H1 (cell line): Measurements from ENCODE around the gene OR52W1. TPM values are rescaled to one million over a fixed set of nuclear protein-coding genes. Genes with fewer than 3 reads are reported as not detected.

Experiments
- CTCF ChIA-PET: fragments of 300-600 bp; sonication (Branson Sonifier 250); formaldehyde crosslinking; loops from one replicate; lab custom pipeline; 2021; ENCODE audit not compliant: partially characterized antibody; lab: Charles Lee
- POLR2A ChIA-PET: fragments of 300-600 bp; sonication (Branson Sonifier 250); formaldehyde crosslinking; loops from one replicate; lab custom pipeline; 2021; ENCODE audit warnings: inconsistent platforms; ENCODE audit not compliant: partially characterized antibody; lab: Charles Lee
- DNase-seq, 2 experiments: peaks; one replicate each; pipeline versions ENCODE4 v3.0.0 to v3.0.0-alpha.2; 2010 to 2022; ENCODE audit warnings: low spot score in 2 of 2, low read depth in 1 of 2, mixed read lengths in 1 of 2
- FAIRE-seq: peaks from 2 replicates; lab custom pipeline; 2011; peaks lifted over from hg19 to GRCh38; lab: Jason Lieb, UNC
- H2AFZ ChIP-seq: 2 replicates; pipeline ENCODE4 v1.8.1; 2012; ENCODE audit warnings: low read length, inconsistent platforms
- H2AK5ac ChIP-seq: 2 replicates; pipeline ENCODE4 v1.6.1; 2013; ENCODE audit warnings: low read depth, low read length
- H2BK120ac ChIP-seq: replicated peaks from 2 replicates; pipeline ENCODE3; 2013; ENCODE audit warnings: low read depth, low read length, inconsistent platforms
- H2BK12ac ChIP-seq: 2 replicates; pipeline ENCODE4 v1.6.1; 2013; ENCODE audit warnings: low read depth, low read length
- H2BK15ac ChIP-seq: 2 replicates; pipeline ENCODE4 v1.6.1; 2013; ENCODE audit warnings: low read length
- H2BK20ac ChIP-seq: 2 replicates; pipeline ENCODE4 v1.6.1; 2013; ENCODE audit warnings: low read length
- H2BK5ac ChIP-seq: 2 replicates; pipeline ENCODE4 v1.6.1; 2013; ENCODE audit warnings: low read depth, low read length
- H3K14ac ChIP-seq: 2 replicates; pipeline ENCODE4 v1.6.1; 2013; ENCODE audit warnings: inconsistent platforms; ENCODE audit not compliant: insufficient read length
- H3K18ac ChIP-seq: 2 replicates; pipeline ENCODE4 v1.6.1; 2013; ENCODE audit warnings: low read length; ENCODE audit errors: extremely low read depth
- H3K23ac ChIP-seq: 2 replicates; pipeline ENCODE4 v1.6.1; 2013; ENCODE audit warnings: inconsistent platforms; ENCODE audit not compliant: insufficient read length
- H3K23me2 ChIP-seq: 2 replicates; pipeline ENCODE4 v1.6.1; 2013; ENCODE audit warnings: low read depth, low read length
- H3K27ac ChIP-seq: 2 replicates; pipeline ENCODE4 v1.6.1; 2011; ENCODE audit warnings: low read depth, low read length, inconsistent platforms
- H3K27me3 ChIP-seq, 4 experiments: replicated peaks in 1 of 4; 1 replicate in 1 of 4; 2 replicates in 3 of 4; pipeline versions ENCODE4 v1.6.1 to v1.8.1; 2011 to 2013; ENCODE audit warnings: low read length in 3 of 4, mild to moderate bottlenecking in 3 of 4, inconsistent platforms in 2 of 4, mixed read lengths in 2 of 4, moderate library complexity in 1 of 4; ENCODE audit not compliant: control insufficient read depth in 3 of 4, insufficient read depth in 3 of 4; ENCODE audit errors: extremely low read depth in 1 of 4
- H3K36me3 ChIP-seq, 4 experiments: 2 replicates each; pipeline versions ENCODE4 v1.6.1 to v1.8.1; 2011 to 2013; ENCODE audit warnings: mild to moderate bottlenecking in 4 of 4, low read length in 3 of 4, moderate library complexity in 2 of 4, control low read depth in 1 of 4, inconsistent platforms in 1 of 4; ENCODE audit not compliant: insufficient read depth in 4 of 4, control insufficient read depth in 2 of 4
- H3K4ac ChIP-seq: replicated peaks from 2 replicates; pipeline ENCODE3; 2013; ENCODE audit warnings: low read length, low read depth, mixed read lengths, inconsistent platforms; ENCODE audit not compliant: insufficient read length
- H3K4me1 ChIP-seq, 4 experiments: replicated peaks in 1 of 4; 1 replicate in 1 of 4; 2 replicates in 3 of 4; pipeline versions ENCODE4 v1.6.1 to v1.8.1; 2011 to 2013; ENCODE audit warnings: low read length in 3 of 4, inconsistent platforms in 2 of 4, mixed read lengths in 1 of 4; ENCODE audit not compliant: insufficient read depth in 4 of 4, control insufficient read depth in 3 of 4
- H3K4me2 ChIP-seq, 2 experiments: 2 replicates each; pipeline versions ENCODE4 v1.6.1 to v1.8.1; 2011 to 2013; ENCODE audit warnings: low read depth in 2 of 2, low read length in 2 of 2, control low read depth in 1 of 2, inconsistent platforms in 1 of 2, mild to moderate bottlenecking in 1 of 2; ENCODE audit not compliant: insufficient read depth in 1 of 2
- H3K4me3 ChIP-seq, 4 experiments: fragments of 200-600, 300-600 bp in 1 of 4; sonication (generic), shearing (Covaris generic), sonication (Bioruptor Twin) in 1 of 4; 2 replicates each; pipeline versions ENCODE4 v1.5.1 to v1.8.1; 2011 to 2016; ENCODE audit warnings: low read length in 4 of 4, low read depth in 3 of 4, control low read depth in 2 of 4, inconsistent platforms in 2 of 4, mild to moderate bottlenecking in 2 of 4, mixed read lengths in 1 of 4, moderate library complexity in 1 of 4; ENCODE audit not compliant: insufficient read depth in 2 of 4; ENCODE audit errors: extremely low read depth in 1 of 4
- H3K56ac ChIP-seq: replicated peaks from 2 replicates; pipeline ENCODE3; 2013; ENCODE audit warnings: low read depth, mild to moderate bottlenecking, mixed read lengths, low read length, inconsistent platforms; ENCODE audit not compliant: insufficient read length
- H3K79me1 ChIP-seq: 2 replicates; pipeline ENCODE4 v1.6.1; 2013; ENCODE audit warnings: low read depth, low read length, control low read depth
- H3K79me2 ChIP-seq, 2 experiments: 2 replicates each; pipeline versions ENCODE4 v1.6.1 to v1.8.1; 2012 to 2013; ENCODE audit warnings: low read length in 2 of 2, mild to moderate bottlenecking in 2 of 2, inconsistent platforms in 1 of 2; ENCODE audit not compliant: insufficient read depth in 2 of 2, control insufficient read depth in 1 of 2
- H3K9ac ChIP-seq, 4 experiments: replicated peaks in 1 of 4; 1 replicate in 1 of 4; 2 replicates in 3 of 4; pipeline versions ENCODE4 v1.6.1 to v1.8.1; 2011 to 2013; ENCODE audit warnings: low read depth in 3 of 4, low read length in 3 of 4, control low read depth in 2 of 4, mild to moderate bottlenecking in 2 of 4, moderate library complexity in 2 of 4, inconsistent platforms in 1 of 4; ENCODE audit errors: extremely low read depth in 1 of 4
- H3K9me3 ChIP-seq, 2 experiments: 2 replicates each; pipeline versions ENCODE4 v1.6.1 to v1.8.1; 2012 to 2013; ENCODE audit warnings: mild to moderate bottlenecking in 2 of 2, moderate library complexity in 2 of 2, control low read depth in 1 of 2, inconsistent platforms in 1 of 2, low read depth in 1 of 2, low read length in 1 of 2, mixed read lengths in 1 of 2; ENCODE audit not compliant: insufficient read depth in 2 of 2
- H4K20me1 ChIP-seq, 2 experiments: replicated peaks in 1 of 2; 2 replicates each; pipeline versions ENCODE3 to v1.8.1; 2011 to 2013; ENCODE audit warnings: inconsistent platforms in 2 of 2, low read length in 2 of 2, mild to moderate bottlenecking in 1 of 2; ENCODE audit not compliant: insufficient read depth in 2 of 2, control insufficient read depth in 1 of 2
- H4K5ac ChIP-seq: 2 replicates; pipeline ENCODE4 v1.6.1; 2013; ENCODE audit warnings: low read length, low read depth, mixed read lengths, inconsistent platforms; ENCODE audit not compliant: insufficient read length
- H4K8ac ChIP-seq: 2 replicates; pipeline ENCODE4 v1.8.0; 2013; ENCODE audit warnings: mild to moderate bottlenecking, moderate library complexity, low read length, inconsistent platforms; ENCODE audit not compliant: insufficient read depth; ENCODE audit errors: extremely low read depth
- H4K91ac ChIP-seq: replicated peaks from 2 replicates; pipeline ENCODE3; 2013; ENCODE audit warnings: low read length, mixed read lengths, inconsistent platforms; ENCODE audit not compliant: insufficient read length
- BACH1 ChIP-seq: IDR thresholded peaks from 2 replicates; pipeline ENCODE4 v1.6.1; 2012; ENCODE audit warnings: low read length, improper control_type of control experiment
- CBX5 ChIP-seq: fragments of 300-800, 300-1000 bp; sonication (generic); IDR thresholded peaks from 2 replicates; pipeline ENCODE4 v1.7.1; 2016; ENCODE audit warnings: antibody characterized with exemption, low read length, low read depth
- CTCF ChIP-seq, 3 experiments: IDR thresholded peaks; 1 replicate in 2 of 3; 2 replicates in 1 of 3; pipeline versions ENCODE4 v1.5.1 to v1.6.1; 2011; ENCODE audit warnings: low read length in 3 of 3, mild to moderate bottlenecking in 3 of 3, inconsistent platforms in 2 of 3, low read depth in 1 of 3, moderate library complexity in 1 of 3; ENCODE audit not compliant: insufficient read depth in 1 of 3; ENCODE audit errors: control extremely low read depth in 1 of 3
- HDAC6 ChIP-seq: IDR thresholded peaks from one replicate; pipeline ENCODE4 v1.7.1; 2012; ENCODE audit warnings: low read depth, mild to moderate bottlenecking, inconsistent platforms, low read length, moderate library complexity
- KDM5A ChIP-seq: fragments of 200-600 bp; IDR thresholded peaks from 2 replicates; pipeline ENCODE4 v1.7.1; 2012; ENCODE audit warnings: mild to moderate bottlenecking, low read length, inconsistent platforms, mixed read lengths
- MAFK ChIP-seq: IDR thresholded peaks from 2 replicates; pipeline ENCODE4 v1.6.1; 2012; ENCODE audit warnings: low read depth, mild to moderate bottlenecking, improper control_type of control experiment, low read length
- POLR2AphosphoS5 ChIP-seq: IDR thresholded peaks from 2 replicates; pipeline ENCODE4 v1.6.1; 2011; ENCODE audit warnings: low read depth, low read length
- RXRA ChIP-seq: IDR thresholded peaks from 2 replicates; pipeline ENCODE4 v1.6.1; 2011; ENCODE audit warnings: low read depth, mild to moderate bottlenecking, low read length, moderate library complexity; ENCODE audit not compliant: insufficient read depth
- SIN3A ChIP-seq, 2 experiments: IDR thresholded peaks in 1 of 2; conservative IDR thresholded peaks in 1 of 2; 2 replicates each; pipeline ENCODE4 v1.6.1; 2011 to 2012; ENCODE audit warnings: low read length in 2 of 2, improper control_type of control experiment in 1 of 2, low read depth in 1 of 2, mild to moderate bottlenecking in 1 of 2
- SP4 ChIP-seq: IDR thresholded peaks from 2 replicates; pipeline ENCODE4 v1.6.1; 2012; ENCODE audit warnings: low read length, inconsistent platforms
- TCF12 ChIP-seq: IDR thresholded peaks from 2 replicates; pipeline ENCODE4 v1.6.1; 2011; ENCODE audit warnings: low read depth, mild to moderate bottlenecking, low read length
- WGBS, 2 experiments: shearing (Covaris generic) in 1 of 2; methylation state at CpG; one replicate each; pipeline versions ENCODE4 v1.1.6 to v1.1.7; 2013 to 2015; ENCODE audit warnings: low lambda C conversion rate in 2 of 2, mixed read lengths in 2 of 2, inconsistent platforms in 1 of 2, low coverage in 1 of 2, missing lambda C conversion rate in 1 of 2; ENCODE audit not compliant: insufficient replicate concordance in 2 of 2, insufficient coverage in 1 of 2, insufficient read length in 1 of 2; ENCODE audit errors: extremely low coverage in 1 of 2, missing lambda C conversion rate in 1 of 2; 5-methylcytosine and 5-hydroxymethylcytosine counted together
- polyA plus RNA-seq, 7 experiments: library from polyadenylated mRNA; depleted of rRNA in 3 of 7; stranded (reverse) in 5 of 7; unstranded in 2 of 7; fragments of >200 nt in 5 of 7; fragments of 200-250 nt in 2 of 7; gene quantifications; 1 replicate in 5 of 7; 2 replicates in 1 of 7; 4 replicates in 1 of 7; pipeline versions ENCODE4 v1.2.1 to v1.2.3, GENCODE V29; 2011 to 2013; ENCODE audit warnings: missing spikeins in 2 of 7, mixed read lengths in 2 of 7
- total RNA-seq: library from RNA; stranded (reverse); fragmentation: NEBNext Ultra II Directional; extraction: Animal tissue kit (Norgen Biotek cat#: 25700); gene quantifications from 2 replicates; pipeline ENCODE4 v1.2.1, GENCODE V29; 2021

OR52W1 gene
- total and polyA plus RNA-seq, 2 of the 8 experiments (the other 6 are each of a cell fraction or from before 2014, with no cell fraction given) = not detected

DNA sequence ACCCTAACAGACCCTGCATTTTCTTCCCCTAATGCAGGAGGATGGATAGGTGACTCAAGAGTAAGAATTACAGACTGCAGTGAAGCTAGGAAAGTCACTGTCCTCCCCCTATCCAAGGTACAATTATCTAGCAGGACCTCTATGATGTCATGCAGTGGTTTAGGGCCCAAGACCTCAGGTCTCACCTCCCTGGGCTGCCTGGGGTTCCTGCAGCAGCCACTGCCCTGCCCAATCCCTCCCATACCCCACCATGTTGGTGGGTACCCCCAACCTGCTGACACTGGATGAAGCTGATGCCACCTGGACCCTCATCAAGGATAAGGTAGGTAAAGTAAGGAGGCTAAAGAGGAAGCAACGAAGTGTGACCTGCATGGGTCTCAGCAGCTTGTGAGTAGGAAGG is 6.3 kb downstream of the OR52W1 start, which contains the start of gene C11orf42:
TSS of gene C11orf42 (plus strand) at position 192 of the 400 bp plus-strand sequence. CDS start at position 251, 59 bp downstream.
- no peak within 1 kb of the TSS for H3K56ac ChIP-seq
- peaks cover 0 to 3% (median 1%) of the 10 kb centered on the region in 4 experiments; a peak in 2 of 7 replicates for H3K4me1 ChIP-seq
- no peak within 1 kb of the TSS for H3K9ac ChIP-seq
- no peak within 1 kb of the TSS for H3K23ac ChIP-seq
- WGBS, 2 experiments = 90% methylated on average over 1 of the region's 1 CpG; no CpG with 5 or more reads in 1 of the 2 experiments
- H2BK120ac ChIP-seq = no peak within 1 kb of the TSS
- no peaks in the 10 kb centered on the region for H3K9me3 ChIP-seq
- H2BK5ac ChIP-seq = no peak within 1 kb of the TSS
- no peak within 1 kb of the TSS for H2AFZ ChIP-seq
- no peaks in the 10 kb centered on the region for H3K23me2 ChIP-seq
- FAIRE-seq (no peak), DNase-seq (no peak)
- no peaks in the 10 kb centered on the region for H3K79me2 ChIP-seq
- POLR2A ChIA-PET = no interaction called here
- peaks cover 0 to 4% (median 1%) of the 10 kb centered on the region in 4 experiments; a peak in 5 of 8 replicates for H3K36me3 ChIP-seq
- no peak within 1 kb of the TSS for H3K4me3 ChIP-seq
- no peaks in the 10 kb centered on the region for H4K20me1 ChIP-seq
- no peak within 1 kb of the TSS for H3K4ac ChIP-seq
- TF ChIP-seq KDM5A = no peak
- TF ChIP-seq MAFK = no peak
- TF ChIP-seq SIN3A (conservative IDR thresholded peaks at IDR 0.05 in 1 of 2, IDR thresholded peaks at IDR 0.05 in 1 of 2; ENCODE audit: low read depth in 1 of 2, low read length in 2 of 2) = no peak
- TF ChIP-seq TCF12 = no peak
- TF ChIP-seq BACH1 = no peak
- TF ChIP-seq RXRA = no peak
- TF ChIP-seq HDAC6 = no peak
- no peak for TF ChIP-seq CBX5
- no peak for TF ChIP-seq SP4
- TF ChIP-seq CTCF (IDR thresholded peaks at IDR 0.05; ENCODE audit: control extremely low read depth in 1 of 3, insufficient read depth in 1 of 3, low read depth in 1 of 3, low read length in 3 of 3) = no peak
- TF ChIP-seq POLR2AphosphoS5 = no peak
- TF ChIP-seq, all 59 proteins: peak for 0
- Histone ChIP-seq H2BK12ac (no peak within 1 kb of the TSS), H4K91ac (no peak within 1 kb of the TSS), H2BK20ac (no peak within 1 kb of the TSS), H3K4me2 (no peak within 1 kb of the TSS), H3K14ac (no peak within 1 kb of the TSS), H4K5ac (no peak within 1 kb of the TSS), H2BK15ac (no peak within 1 kb of the TSS), H2AK5ac (no peak within 1 kb of the TSS), H3K79me1 (no peaks in the 10 kb centered on the region), H3K27ac (no peak within 1 kb of the TSS), H3K18ac (no peak within 1 kb of the TSS), H4K8ac (no peak within 1 kb of the TSS), H3K27me3 (no peaks in the 10 kb centered on the region)
- CTCF ChIA-PET = interaction anchor here (1.2 to 2.9 kb wide), 3 partner anchors 11 to 65 kb away, joined by 3 to 15 read pairs (median 11); no protein-coding TSS in a partner anchor
